ENCODE results near the gene SOS2.

DNA sequence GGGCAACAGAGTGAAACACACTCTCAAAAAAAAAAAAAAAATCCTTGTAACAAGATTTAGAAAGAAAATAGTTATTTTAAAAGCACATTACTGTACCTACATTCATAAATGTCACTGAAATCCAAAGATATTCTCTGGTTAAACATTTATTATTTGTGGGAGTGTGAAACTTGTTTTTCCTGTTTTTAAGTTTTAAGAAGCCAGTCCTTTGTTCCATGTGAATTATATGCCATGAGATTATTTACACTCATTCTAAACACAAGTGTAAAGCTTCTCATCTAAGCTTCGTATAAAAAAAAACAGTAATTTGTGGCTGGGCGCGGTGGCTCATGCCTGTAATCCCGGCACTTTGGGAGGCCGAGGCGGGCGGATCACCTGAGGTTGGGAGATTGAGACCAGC is 130.0 kb downstream of the SOS2 start:
- TF ChIP-seq POLR2A (IDR thresholded peaks at IDR 0.05) = no peak
- TF ChIP-seq, protein P1, sequence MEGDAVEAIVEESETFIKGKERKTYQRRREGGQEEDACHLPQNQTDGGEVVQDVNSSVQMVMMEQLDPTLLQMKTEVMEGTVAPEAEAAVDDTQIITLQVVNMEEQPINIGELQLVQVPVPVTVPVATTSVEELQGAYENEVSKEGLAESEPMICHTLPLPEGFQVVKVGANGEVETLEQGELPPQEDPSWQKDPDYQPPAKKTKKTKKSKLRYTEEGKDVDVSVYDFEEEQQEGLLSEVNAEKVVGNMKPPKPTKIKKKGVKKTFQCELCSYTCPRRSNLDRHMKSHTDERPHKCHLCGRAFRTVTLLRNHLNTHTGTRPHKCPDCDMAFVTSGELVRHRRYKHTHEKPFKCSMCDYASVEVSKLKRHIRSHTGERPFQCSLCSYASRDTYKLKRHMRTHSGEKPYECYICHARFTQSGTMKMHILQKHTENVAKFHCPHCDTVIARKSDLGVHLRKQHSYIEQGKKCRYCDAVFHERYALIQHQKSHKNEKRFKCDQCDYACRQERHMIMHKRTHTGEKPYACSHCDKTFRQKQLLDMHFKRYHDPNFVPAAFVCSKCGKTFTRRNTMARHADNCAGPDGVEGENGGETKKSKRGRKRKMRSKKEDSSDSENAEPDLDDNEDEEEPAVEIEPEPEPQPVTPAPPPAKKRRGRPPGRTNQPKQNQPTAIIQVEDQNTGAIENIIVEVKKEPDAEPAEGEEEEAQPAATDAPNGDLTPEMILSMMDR (IDR thresholded peaks at IDR 0.05) = no peak
